ENCODE measurements around the gene ZMYND8.
"Not testable (repeated sequence)": the region's sequence is repeated elsewhere in the genome, so short reads cannot be mapped to it uniquely, and the experiment has no call there.

ZMYND8 gene

DNA sequence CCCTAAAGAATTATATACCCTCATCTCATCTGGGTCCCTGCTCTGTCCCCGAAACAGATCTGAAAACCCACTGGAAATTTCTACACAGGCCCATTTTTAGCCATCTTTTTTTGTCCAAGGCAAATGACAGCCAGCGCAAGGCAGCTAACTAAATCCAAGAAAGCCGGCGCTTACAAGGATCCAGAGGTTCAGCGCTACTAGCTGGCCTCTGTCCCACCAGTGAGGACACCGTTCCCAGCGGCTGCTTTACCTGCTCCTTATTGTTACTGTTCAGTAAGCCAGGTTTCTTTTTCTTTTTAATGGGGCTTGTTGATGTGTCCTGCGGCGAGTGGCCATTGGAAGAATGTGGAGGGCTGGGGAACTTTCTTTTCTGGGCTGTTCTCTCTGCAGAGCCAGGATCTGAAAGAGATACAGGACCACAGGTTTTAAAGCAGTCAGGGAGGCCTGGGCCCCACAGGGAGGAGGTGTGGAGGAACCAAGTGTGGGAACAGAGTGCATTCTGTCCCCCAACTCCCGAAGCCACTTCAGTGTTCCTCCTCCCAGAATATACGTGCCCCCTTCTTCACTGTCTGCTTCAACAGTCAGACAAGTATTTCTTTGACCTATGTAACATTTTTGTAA is 46.6 kb downstream of the ZMYND8 start:
- no peak for DNase-seq

- DNase-seq: no peak
These were observed 47.1 kb downstream of the ZMYND8 start for GRCh38 chr20:47309394-47309793.

GRCh38 chr20:47307569-47307968 is 48.9 kb downstream of the ZMYND8 start:
- DNase-seq: not testable (repeated sequence)

GRCh38 chr20:47306755-47307370 is 49.6 kb downstream of the ZMYND8 start:
- no peak for DNase-seq

- no peak for DNase-seq
These were observed 50.4 kb downstream of the ZMYND8 start for GRCh38 chr20:47306095-47306494.

GRCh38 chr20:47305667-47306066 is 50.8 kb downstream of the ZMYND8 start:
- no peak for DNase-seq

DNA sequence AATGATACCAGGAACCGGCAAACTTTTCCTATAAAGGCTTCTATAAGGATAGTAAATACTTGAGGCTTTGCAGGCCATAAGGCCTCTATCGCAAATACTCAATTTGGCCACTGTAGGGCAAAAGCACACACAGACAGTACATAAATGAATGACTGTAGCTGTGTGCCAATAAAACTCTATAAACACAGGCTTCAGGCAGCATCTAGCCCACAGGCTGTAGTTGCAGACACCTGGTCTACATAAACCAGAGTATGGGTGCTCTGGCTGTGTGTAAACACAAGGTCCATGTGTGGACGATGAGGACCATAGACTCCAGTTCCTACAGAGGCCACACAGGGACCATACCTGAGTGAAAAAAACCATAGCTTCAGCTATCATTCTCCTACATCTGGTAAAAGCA is 52.2 kb downstream of the ZMYND8 start:
- peak; percentile 52 for DNase-seq

- DNase-seq: no peak
These were observed 52.8 kb downstream of the ZMYND8 start for GRCh38 chr20:47303736-47304135.

GRCh38 chr20:47300071-47300470 is 56.4 kb downstream of the ZMYND8 start:
- DNase-seq: no peak

DNA sequence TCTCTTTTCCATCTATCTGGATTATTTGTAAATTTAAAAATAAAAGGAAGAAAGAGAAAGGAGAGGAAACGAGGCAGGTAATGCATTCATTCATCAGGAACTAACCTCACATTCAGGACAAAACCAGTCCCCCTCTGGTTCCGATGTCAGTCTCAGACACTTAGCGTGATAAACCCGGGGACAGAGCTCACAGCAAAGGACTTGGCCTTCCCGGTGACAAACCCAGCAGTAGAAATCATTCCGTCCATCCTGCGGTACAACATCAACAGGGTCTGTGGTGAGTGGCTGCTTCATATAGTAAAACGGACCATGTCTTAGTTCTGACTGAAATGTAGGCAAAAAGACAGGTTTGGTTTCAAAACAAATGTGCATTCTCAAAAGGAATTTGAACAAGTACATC is 57.9 kb downstream of the ZMYND8 start:
- DNase-seq: no peak

- no peak for DNase-seq
These were observed 58.8 kb downstream of the ZMYND8 start for GRCh38 chr20:47297746-47298145.

DNA sequence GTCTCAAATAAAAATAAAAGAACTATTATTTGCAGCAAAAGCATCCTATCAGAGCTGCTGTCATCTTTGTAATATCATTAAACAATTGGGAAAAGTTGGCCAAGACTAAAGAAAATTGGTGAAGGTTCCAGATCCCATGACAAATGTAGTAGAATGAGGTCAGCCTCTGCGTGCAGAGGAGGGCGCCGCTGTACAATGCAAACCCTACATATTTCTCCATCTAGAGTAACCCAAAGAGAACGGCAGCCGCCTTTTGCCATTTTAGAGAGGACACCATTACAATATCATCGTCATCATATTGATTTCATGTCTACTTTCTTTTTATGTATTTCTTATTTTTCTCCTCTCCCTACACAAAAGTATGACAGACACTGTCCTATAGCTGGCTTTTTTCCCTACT is 59.5 kb downstream of the ZMYND8 start:
- DNase-seq: no peak

- DNase-seq: no peak
These were observed 60.5 kb downstream of the ZMYND8 start for GRCh38 chr20:47295921-47296426.

GRCh38 chr20:47295129-47295813 is 61.2 kb downstream of the ZMYND8 start:
- no peak for DNase-seq

DNA sequence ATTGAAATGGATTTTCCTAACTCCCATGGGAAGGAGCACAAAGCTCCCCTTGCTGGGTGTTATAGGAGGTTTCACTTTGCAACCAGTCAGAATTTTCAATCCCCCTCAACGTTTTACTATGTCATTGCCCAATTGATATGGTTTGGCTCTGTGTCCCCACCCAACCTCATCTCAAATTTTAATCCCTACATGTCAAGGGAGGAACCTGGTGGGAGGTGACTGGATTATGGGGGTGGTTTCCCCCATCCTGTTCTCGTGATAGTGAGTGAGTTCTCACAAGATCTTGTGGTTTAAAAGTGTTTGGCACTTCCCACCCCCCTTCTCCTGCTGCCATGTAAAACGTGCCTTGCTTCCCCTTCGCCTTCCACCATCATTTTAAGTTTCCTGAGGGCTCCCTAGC is 62.9 kb downstream of the ZMYND8 start:
- no peak for DNase-seq

- DNase-seq: no peak
These were observed 63.9 kb downstream of the ZMYND8 start for GRCh38 chr20:47292581-47292980.

DNA sequence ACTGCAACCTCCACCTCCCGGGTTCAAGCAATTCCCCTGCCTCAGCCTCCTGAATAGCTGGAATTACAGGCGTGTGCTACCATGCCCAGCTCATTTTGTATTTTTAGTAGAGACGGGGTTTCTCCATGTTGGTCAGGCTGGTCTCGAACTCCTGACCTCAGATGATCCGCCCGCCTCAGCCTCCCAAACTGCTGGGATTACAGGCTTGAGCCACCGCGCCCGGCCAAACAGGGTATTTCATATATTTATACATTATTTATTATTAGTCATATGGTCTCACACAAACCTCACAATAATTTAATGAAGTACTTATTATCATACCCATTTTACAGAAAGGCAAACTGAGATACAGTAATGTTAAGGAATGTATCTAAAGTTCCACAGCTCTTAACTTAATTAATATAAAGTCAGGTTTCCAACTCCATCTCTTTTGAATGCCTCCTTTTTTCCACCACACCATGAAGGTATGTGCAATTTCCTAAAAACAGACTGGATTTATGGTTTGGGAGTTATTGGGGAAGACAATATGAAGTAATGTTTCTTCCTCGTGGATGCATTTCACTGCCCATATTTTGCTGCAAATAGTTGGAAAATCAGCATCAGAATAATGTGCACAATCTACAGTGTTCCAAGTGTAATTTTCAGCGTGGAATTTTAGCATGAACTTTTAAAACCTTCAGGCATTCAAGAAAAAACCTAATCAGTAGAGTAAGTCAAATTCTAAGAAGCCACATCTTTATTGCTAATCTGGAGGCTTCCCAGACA is 65.7 kb downstream of the ZMYND8 start:
- DNase-seq: no peak

DNA sequence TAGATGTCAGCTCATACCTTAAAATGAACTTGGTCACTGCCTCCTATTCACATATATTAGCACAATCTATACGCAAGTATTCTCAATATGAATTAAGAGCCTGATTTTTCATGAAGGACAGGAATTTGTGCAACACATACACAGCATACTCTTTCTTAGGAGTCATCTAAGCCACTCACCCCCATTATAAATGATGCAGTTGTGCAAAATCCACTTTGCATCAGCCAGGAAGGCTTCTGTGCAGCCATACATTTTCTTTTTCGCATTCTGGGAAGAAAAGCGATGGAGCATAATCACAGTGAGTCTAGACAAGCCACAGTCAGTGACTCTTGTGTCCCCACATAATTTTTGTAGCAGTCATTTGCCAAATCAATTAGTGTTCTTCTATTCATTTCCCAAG is 66.5 kb downstream of the ZMYND8 start:
- no peak for DNase-seq

- no peak for DNase-seq
These were observed 67.4 kb downstream of the ZMYND8 start for GRCh38 chr20:47289096-47289495.

GRCh38 chr20:47288530-47288929 is 68.0 kb downstream of the ZMYND8 start:
- not testable (repeated sequence) for DNase-seq

DNA sequence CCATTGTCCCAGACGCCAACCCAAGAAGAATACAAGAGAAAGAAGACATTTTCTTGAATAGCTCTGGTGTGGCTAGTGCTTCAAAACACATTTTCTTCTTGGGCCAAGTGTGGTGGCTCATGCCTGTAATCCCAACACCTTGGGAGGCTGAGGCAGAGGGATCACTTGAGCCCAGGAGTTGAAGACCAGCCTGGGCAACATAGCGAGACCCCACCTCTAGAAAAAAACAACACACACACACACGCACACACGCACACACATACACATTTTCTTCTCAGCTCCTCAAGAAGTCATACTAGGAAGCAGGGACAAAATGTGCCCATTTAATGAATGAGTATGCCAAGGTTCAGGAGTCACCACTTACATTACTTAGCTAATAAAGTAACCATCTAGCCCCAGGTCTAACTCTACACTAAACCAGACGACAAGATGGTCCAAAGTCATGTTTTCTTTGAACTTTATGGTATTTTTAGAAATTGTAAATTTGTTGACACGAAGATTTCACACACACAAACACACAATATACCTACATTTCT is 68.8 kb downstream of the ZMYND8 start:
- DNase-seq: no peak

- DNase-seq: no peak
These were observed 69.8 kb downstream of the ZMYND8 start for GRCh38 chr20:47286681-47287080.

- peak; percentile 60 for DNase-seq
These were observed 71.3 kb downstream of the ZMYND8 start for GRCh38 chr20:47285189-47285588.

Data from NCI-H146 (cell line).